ENCODE data around the gene FIP1L1. TPM values are rescaled to one million over a fixed set of nuclear protein-coding genes. Genes with fewer than 3 reads are reported as not detected.

FIP1L1 gene
- total RNA-seq, 1 experiment from 2014 or later: 44.8 TPM

DNA sequence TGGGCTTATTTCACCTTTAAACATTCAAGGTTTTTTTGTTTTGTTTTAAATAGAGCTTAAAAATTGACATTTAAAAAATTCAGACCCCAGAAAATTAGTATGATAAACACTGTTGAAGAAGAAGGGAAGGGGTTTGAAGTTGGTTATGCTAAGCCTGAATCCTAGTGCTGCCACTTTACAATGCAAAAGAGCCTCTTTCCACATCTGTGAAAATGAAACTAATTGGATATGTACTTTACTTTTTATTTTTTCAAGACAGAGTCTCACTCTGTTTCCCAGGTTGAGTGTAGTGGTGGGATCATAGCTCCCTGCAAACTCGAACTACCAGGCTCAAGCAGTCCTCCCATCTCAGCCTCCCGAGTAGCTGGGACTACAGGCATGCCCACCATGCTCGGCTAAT lies 41.8 kb downstream of the FIP1L1 start:
- intact Hi-C loops (cut with micrococcal nuclease; ENCODE audit: unreplicated experiment): no loop called here
- Histone ChIP-seq H3K9me2 (ENCODE audit: insufficient read depth) (no peaks in the 10 kb centered on the region), H2AFZ (no peak overlapping the region), H4K20me1 (ENCODE audit: insufficient read depth) (no peaks in the 10 kb centered on the region), H3K9me3 (ENCODE audit: insufficient read depth, low read depth) (no peaks in the 10 kb centered on the region), H3K4me1 (replicated peaks; ENCODE audit: insufficient read depth) (no peaks in the 10 kb centered on the region), H3K36me3 (ENCODE audit: low read depth) (no peaks in the 10 kb centered on the region), H3K27ac (no peak overlapping the region), H3K27me3 (ENCODE audit: insufficient read depth, low read depth) (no peaks in the 10 kb centered on the region), H3K79me2 (ENCODE audit: low read depth) (no peaks in the 10 kb centered on the region), H3K4me3 (no peak overlapping the region), H3K4me2 (no peak overlapping the region), H3F3A (ENCODE audit: insufficient read depth, low read depth) (no peaks in the 10 kb centered on the region; the same call in 1 of the 2 replicates)
- DNase-seq: no peak
- ChIA-PET POLR2A (ENCODE audit: unreplicated experiment) (no interaction called here), CTCF (no interaction called here)
- TF ChIP-seq EZH2 (IDR thresholded peaks at IDR 0.05; ENCODE audit: low read depth): no peak
- TF ChIP-seq, protein P1, sequence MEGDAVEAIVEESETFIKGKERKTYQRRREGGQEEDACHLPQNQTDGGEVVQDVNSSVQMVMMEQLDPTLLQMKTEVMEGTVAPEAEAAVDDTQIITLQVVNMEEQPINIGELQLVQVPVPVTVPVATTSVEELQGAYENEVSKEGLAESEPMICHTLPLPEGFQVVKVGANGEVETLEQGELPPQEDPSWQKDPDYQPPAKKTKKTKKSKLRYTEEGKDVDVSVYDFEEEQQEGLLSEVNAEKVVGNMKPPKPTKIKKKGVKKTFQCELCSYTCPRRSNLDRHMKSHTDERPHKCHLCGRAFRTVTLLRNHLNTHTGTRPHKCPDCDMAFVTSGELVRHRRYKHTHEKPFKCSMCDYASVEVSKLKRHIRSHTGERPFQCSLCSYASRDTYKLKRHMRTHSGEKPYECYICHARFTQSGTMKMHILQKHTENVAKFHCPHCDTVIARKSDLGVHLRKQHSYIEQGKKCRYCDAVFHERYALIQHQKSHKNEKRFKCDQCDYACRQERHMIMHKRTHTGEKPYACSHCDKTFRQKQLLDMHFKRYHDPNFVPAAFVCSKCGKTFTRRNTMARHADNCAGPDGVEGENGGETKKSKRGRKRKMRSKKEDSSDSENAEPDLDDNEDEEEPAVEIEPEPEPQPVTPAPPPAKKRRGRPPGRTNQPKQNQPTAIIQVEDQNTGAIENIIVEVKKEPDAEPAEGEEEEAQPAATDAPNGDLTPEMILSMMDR (conservative IDR thresholded peaks at IDR 0.05): no peak
- no TSS peak for BruUV-seq (replicated peaks)

DNA sequence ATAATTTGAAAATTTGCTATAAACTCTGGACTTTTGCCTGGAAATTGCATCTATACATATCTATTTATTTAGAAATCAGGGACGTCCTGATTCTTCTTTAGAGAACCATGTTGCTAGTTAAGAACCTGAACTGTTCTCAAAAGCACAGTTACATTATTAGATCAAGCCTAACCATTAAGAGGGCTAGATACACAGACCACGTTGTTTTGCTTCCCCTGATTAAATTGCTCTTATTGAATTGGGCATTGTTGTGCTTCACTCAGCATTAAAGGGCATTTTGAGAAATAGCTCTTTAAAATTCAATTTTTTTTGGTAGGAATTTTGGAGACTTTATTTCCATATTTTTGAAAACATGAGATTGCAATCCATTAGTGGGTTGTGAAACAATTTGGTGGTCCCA lies 44.4 kb downstream of the FIP1L1 start:
- Histone ChIP-seq H3K79me2 (ENCODE audit: low read depth) (no peaks in the 10 kb centered on the region), H3K4me2 (no peak overlapping the region), H3K9me3 (ENCODE audit: insufficient read depth, low read depth) (no peaks in the 10 kb centered on the region), H3K9me2 (ENCODE audit: insufficient read depth) (no peaks in the 10 kb centered on the region), H3F3A (ENCODE audit: insufficient read depth, low read depth) (no peaks in the 10 kb centered on the region), H3K36me3 (ENCODE audit: low read depth) (no peaks in the 10 kb centered on the region), H3K27me3 (ENCODE audit: insufficient read depth, low read depth) (no peaks in the 10 kb centered on the region), H3K4me3 (no peak overlapping the region), H2AFZ (no peak overlapping the region), H3K27ac (no peak overlapping the region), H4K20me1 (ENCODE audit: insufficient read depth) (0 out of 2 replicates have a peak, but pooled peaks cover 4% of the 10 kb centered on the region), H3K4me1 (replicated peaks; ENCODE audit: insufficient read depth) (no peaks in the 10 kb centered on the region)
- DNase-seq: no peak
- POLR2A ChIA-PET (ENCODE audit: unreplicated experiment): no interaction called here
- intact Hi-C loops (cut with micrococcal nuclease; ENCODE audit: unreplicated experiment): no loop called here
- no TSS peak for BruUV-seq (replicated peaks)
- TF ChIP-seq, protein P1 (conservative IDR thresholded peaks at IDR 0.05): no peak
- TF ChIP-seq EZH2 (IDR thresholded peaks at IDR 0.05; ENCODE audit: low read depth): no peak
- CTCF ChIA-PET: no interaction called here

DNA sequence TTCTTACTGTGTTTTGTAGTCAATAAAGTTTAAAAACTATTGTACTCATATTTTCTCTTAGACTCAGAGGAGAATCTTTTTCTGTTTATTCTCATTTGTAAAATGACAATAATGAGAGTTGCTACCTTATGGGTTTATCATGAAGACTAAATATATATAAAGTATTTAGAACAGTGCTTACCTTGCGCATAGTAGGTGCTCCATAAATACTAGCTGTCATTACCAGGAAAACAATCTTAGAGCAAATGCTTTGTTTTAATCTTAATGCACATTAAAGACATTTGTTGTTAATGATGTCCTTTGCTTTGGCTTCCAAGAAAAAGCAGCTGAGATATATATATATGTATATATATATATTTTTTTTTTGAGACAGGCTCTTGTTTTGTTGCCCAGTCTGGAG lies 44.9 kb downstream of the FIP1L1 start:
- no peaks in the 10 kb centered on the region for H3K79me2 ChIP-seq (ENCODE audit: low read depth)
- no peak overlapping the region for H2AFZ ChIP-seq
- intact Hi-C loops (cut with micrococcal nuclease; ENCODE audit: unreplicated experiment): no loop called here

More for the DNA sequence above, 44.9 kb downstream of the FIP1L1 start:
- H3K27me3 ChIP-seq (ENCODE audit: insufficient read depth, low read depth): no peaks in the 10 kb centered on the region
- H3K9me3 ChIP-seq (ENCODE audit: insufficient read depth, low read depth): no peaks in the 10 kb centered on the region
- H3K27ac ChIP-seq: no peak overlapping the region
- no peaks in the 10 kb centered on the region for H3K36me3 ChIP-seq (ENCODE audit: low read depth)
- H3K4me3 ChIP-seq: no peak overlapping the region
- H3K4me2 ChIP-seq: no peak overlapping the region
- H4K20me1 ChIP-seq (ENCODE audit: insufficient read depth): 0 out of 2 replicates have a peak, but pooled peaks cover 4% of the 10 kb centered on the region
- H3F3A ChIP-seq (ENCODE audit: insufficient read depth, low read depth): no peaks in the 10 kb centered on the region
- no peaks in the 10 kb centered on the region for H3K4me1 ChIP-seq (replicated peaks; ENCODE audit: insufficient read depth)
- H3K9me2 ChIP-seq (ENCODE audit: insufficient read depth): no peaks in the 10 kb centered on the region
- POLR2A ChIA-PET (ENCODE audit: unreplicated experiment): no interaction called here
- CTCF ChIA-PET: no interaction called here
- DNase-seq: no peak
- no TSS peak for BruUV-seq (replicated peaks)
- TF ChIP-seq, protein P1 (conservative IDR thresholded peaks at IDR 0.05): no peak
- no peak for TF ChIP-seq EZH2 (IDR thresholded peaks at IDR 0.05; ENCODE audit: low read depth)
